Activated B cell treated with CpG ODN at 0.5 μM for 24 hours (primary cell): ENCODE results near the gene CCDC146. TPM values are rescaled to one million over a fixed set of nuclear protein-coding genes. Genes with fewer than 3 reads are reported as not detected.
"Not testable (repeated sequence)": the region's sequence is repeated elsewhere in the genome, so short reads cannot be mapped to it uniquely, and the experiment has no call there.

Source experiments
- ATAC-seq: fragments of 200-7000 bp; cut with Tn5 transposase; one replicate; pipeline ENCODE4 v1.10.0; 2021; ENCODE audit warnings: low read depth, mild to moderate bottlenecking, moderate library complexity
- CTCF ChIA-PET: fragments of 350-600 bp; sonication (Branson Sonifier 250); formaldehyde crosslinking; loops from one replicate; lab custom pipeline; 2021; ENCODE audit warnings: antibody characterized with exemption; lab: Charles Lee
- POLR2A ChIA-PET: fragments of 350-600 bp; sonication (Branson Sonifier 250); formaldehyde crosslinking; loops from one replicate; lab custom pipeline; 2021; ENCODE audit warnings: antibody characterized with exemption; lab: Charles Lee
- DNase-seq: peaks from one replicate; pipeline ENCODE4 v3.0.0; 2022
- H3K27ac Mint-ChIP-seq: one replicate; pipeline ENCODE4 v1.8.0; 2020; ENCODE audit warnings: mixed read lengths
- H3K27me3 Mint-ChIP-seq: one replicate; pipeline ENCODE4 v1.8.0; 2021; ENCODE audit warnings: mixed read lengths
- H3K36me3 Mint-ChIP-seq: one replicate; pipeline ENCODE4 v1.8.0; 2021; ENCODE audit warnings: low read depth, mixed read lengths
- H3K4me1 Mint-ChIP-seq: one replicate; pipeline ENCODE4 v1.8.0; 2021; ENCODE audit warnings: mixed read lengths
- H3K4me3 Mint-ChIP-seq: one replicate; pipeline ENCODE4 v1.8.0; 2020; ENCODE audit warnings: mild to moderate bottlenecking, mixed read lengths
- H3K9me3 Mint-ChIP-seq: one replicate; pipeline ENCODE4 v1.8.0; 2020; ENCODE audit warnings: mixed read lengths
- CTCF ChIP-seq: fragments of 200-600 bp; IDR thresholded peaks from one replicate; pipeline ENCODE4 v1.8.0; 2022; ENCODE audit warnings: antibody characterized with exemption, mild to moderate bottlenecking
- intact Hi-C: fragments of 100-400 bp; cut with micrococcal nuclease; formaldehyde crosslinking; loops from one replicate; pipeline ENCODE4 v1.15.1; 2024
- total RNA-seq: library from RNA; stranded (reverse); gene quantifications from 2 replicates; pipeline ENCODE4 v1.2.3, GENCODE V29; 2022

The CCDC146 gene
- total RNA-seq, 1 donor from 2014 or later, result 3.5 TPM

GRCh38 chr7:77155601-77156377, 33.4 kb downstream of the CCDC146 start:
- H3K27me3 Mint-ChIP-seq, ATAC-seq, DNase-seq, H3K4me3 Mint-ChIP-seq, POLR2A ChIA-PET, H3K4me1 Mint-ChIP-seq, H3K36me3 Mint-ChIP-seq, H3K9me3 Mint-ChIP-seq, H3K27ac Mint-ChIP-seq, CTCF ChIA-PET: not testable (repeated sequence)
- intact Hi-C loops, result loop anchor here (5.0 kb wide), 1 partner anchor 42 kb away; the partner anchor contains the start of gene FGL2

GRCh38 chr7:77157034-77157433, 34.6 kb downstream of the CCDC146 start:
- peak; percentile 75 for ATAC-seq
- H3K27me3 Mint-ChIP-seq, CTCF ChIA-PET, H3K4me3 Mint-ChIP-seq, H3K27ac Mint-ChIP-seq, H3K9me3 Mint-ChIP-seq, H3K4me1 Mint-ChIP-seq, DNase-seq, H3K36me3 Mint-ChIP-seq: not testable (repeated sequence)
- intact Hi-C loops, result loop anchor here (5.0 kb wide), 1 partner anchor 40 kb away; the partner anchor contains the start of gene FGL2
- POLR2A ChIA-PET, result interaction anchor here (0.6 kb wide), 1 partner anchor 43 kb away, joined by 5 read pairs; no protein-coding TSS in a partner anchor

- TF ChIP-seq CTCF, result no peak
- intact Hi-C loops, result loop anchor here (5.0 kb wide), 1 partner anchor 40 kb away; the partner anchor contains the start of gene FGL2
- Mint-ChIP-seq H3K36me3 (no peaks in the 10 kb centered on the region), H3K27me3 (no peaks in the 10 kb centered on the region), H3K4me1 (peaks cover 7% of the 10 kb centered on the region), H3K4me3 (no peak overlapping the region), H3K27ac (peak overlapping the region; percentile 74), H3K9me3 (no peaks in the 10 kb centered on the region)
- ChIA-PET CTCF (no interaction called here), POLR2A (interaction anchor here (0.6 kb wide), 1 partner anchor 43 kb away, joined by 5 read pairs; no protein-coding TSS in a partner anchor)
- ATAC-seq, result peak; percentile 70
- DNase-seq, result no peak
These were observed 35.0 kb downstream of the CCDC146 start for GRCh38 chr7:77157446-77157845.

- CTCF ChIA-PET, POLR2A ChIA-PET: not testable (repeated sequence)
These were observed 48.7 kb downstream of the CCDC146 start for GRCh38 chr7:77171073-77171472.

GRCh38 chr7:77172437-77173172, 50.2 kb downstream of the CCDC146 start:
- H3K36me3 Mint-ChIP-seq, CTCF ChIA-PET, H3K27me3 Mint-ChIP-seq, H3K4me1 Mint-ChIP-seq, ATAC-seq, H3K27ac Mint-ChIP-seq, DNase-seq, H3K9me3 Mint-ChIP-seq, H3K4me3 Mint-ChIP-seq, intact Hi-C loops, POLR2A ChIA-PET: not testable (repeated sequence)

More at GRCh38 chr7:77171073-77171472, 48.7 kb downstream of the CCDC146 start:
- H3K27ac Mint-ChIP-seq, H3K36me3 Mint-ChIP-seq, intact Hi-C loops, H3K4me3 Mint-ChIP-seq, H3K9me3 Mint-ChIP-seq, H3K4me1 Mint-ChIP-seq, ATAC-seq, H3K27me3 Mint-ChIP-seq, DNase-seq: not testable (repeated sequence)

GRCh38 chr7:77174418-77174817, 52.0 kb downstream of the CCDC146 start:
- H3K9me3 Mint-ChIP-seq, H3K36me3 Mint-ChIP-seq, DNase-seq, H3K4me1 Mint-ChIP-seq, POLR2A ChIA-PET, H3K4me3 Mint-ChIP-seq, H3K27me3 Mint-ChIP-seq, intact Hi-C loops, CTCF ChIA-PET, ATAC-seq, H3K27ac Mint-ChIP-seq: not testable (repeated sequence)

GRCh38 chr7:77175274-77175800, 52.9 kb downstream of the CCDC146 start:
- H3K4me1 Mint-ChIP-seq, POLR2A ChIA-PET, H3K36me3 Mint-ChIP-seq, intact Hi-C loops, DNase-seq, CTCF ChIA-PET, H3K4me3 Mint-ChIP-seq, H3K9me3 Mint-ChIP-seq, H3K27ac Mint-ChIP-seq, H3K27me3 Mint-ChIP-seq: not testable (repeated sequence)
- peak; percentile 34 for ATAC-seq

GRCh38 chr7:77177321-77177904, 55.0 kb downstream of the CCDC146 start:
- POLR2A ChIA-PET, CTCF ChIA-PET, intact Hi-C loops, H3K4me1 Mint-ChIP-seq, H3K27me3 Mint-ChIP-seq, ATAC-seq, H3K4me3 Mint-ChIP-seq, H3K27ac Mint-ChIP-seq, DNase-seq, H3K9me3 Mint-ChIP-seq, H3K36me3 Mint-ChIP-seq: not testable (repeated sequence)

- intact Hi-C loops, H3K27me3 Mint-ChIP-seq, H3K4me1 Mint-ChIP-seq, H3K27ac Mint-ChIP-seq, H3K9me3 Mint-ChIP-seq, ATAC-seq, POLR2A ChIA-PET, CTCF ChIA-PET, DNase-seq, H3K4me3 Mint-ChIP-seq, H3K36me3 Mint-ChIP-seq: not testable (repeated sequence)
These were observed 55.6 kb downstream of the CCDC146 start for GRCh38 chr7:77178024-77178423.
